HG02763 (cell line): ENCODE results near the gene ZNF791.
"Not testable (repeated sequence)": the region's sequence is repeated elsewhere in the genome, so short reads cannot be mapped to it uniquely, and the experiment has no call there.

Experiments used
- ATAC-seq: cut with Tn5 transposase; IDR thresholded peaks from one replicate; pipeline ENCODE4 v1.9.1; 2021; ENCODE audit warnings: mild to moderate bottlenecking, moderate library complexity; ENCODE audit not compliant: unreplicated experiment

ZNF791 gene

GRCh38 chr19:12610540-12611360 lies at the start of gene ZNF791, which contains the start of gene ZNF490:
Gene ZNF791, plus strand, starts transcription at chr19:12610920. Its CDS starts 160 bp downstream, at chr19:12611080.
Gene ZNF490, minus strand, starts transcription at chr19:12610813. Its CDS starts 133 bp downstream, at chr19:12610680.
- ATAC-seq = peak; percentile 76

- ATAC-seq = no peak
These were observed 46.6 kb upstream of the ZNF791 start for GRCh38 chr19:12564016-12564664.

- ATAC-seq = not testable (repeated sequence)
These were observed 44.3 kb upstream of the ZNF791 start for GRCh38 chr19:12566380-12566779.

- ATAC-seq = no peak
These were observed 42.8 kb upstream of the ZNF791 start for GRCh38 chr19:12567951-12568350.

DNA sequence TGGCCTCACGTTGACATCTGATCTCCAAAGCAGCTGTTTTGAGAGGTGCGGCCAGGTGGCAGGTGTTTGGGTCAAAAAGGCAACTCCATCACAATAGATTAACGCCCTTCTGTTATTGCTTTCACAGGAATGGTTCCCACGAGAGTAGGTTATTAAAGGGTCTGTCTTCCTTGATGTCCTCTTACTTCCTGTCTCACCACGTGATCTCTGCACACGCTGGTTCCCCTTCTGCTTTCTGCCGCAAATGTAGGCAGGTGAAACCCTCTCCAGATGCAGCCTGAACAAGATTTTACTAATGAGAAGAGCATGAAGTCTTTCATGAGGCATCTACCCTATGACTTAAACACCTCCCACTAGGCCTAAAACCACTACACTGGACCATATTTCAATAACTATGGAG lies 36.7 kb upstream of the ZNF791 start:
- no peak for ATAC-seq

DNA sequence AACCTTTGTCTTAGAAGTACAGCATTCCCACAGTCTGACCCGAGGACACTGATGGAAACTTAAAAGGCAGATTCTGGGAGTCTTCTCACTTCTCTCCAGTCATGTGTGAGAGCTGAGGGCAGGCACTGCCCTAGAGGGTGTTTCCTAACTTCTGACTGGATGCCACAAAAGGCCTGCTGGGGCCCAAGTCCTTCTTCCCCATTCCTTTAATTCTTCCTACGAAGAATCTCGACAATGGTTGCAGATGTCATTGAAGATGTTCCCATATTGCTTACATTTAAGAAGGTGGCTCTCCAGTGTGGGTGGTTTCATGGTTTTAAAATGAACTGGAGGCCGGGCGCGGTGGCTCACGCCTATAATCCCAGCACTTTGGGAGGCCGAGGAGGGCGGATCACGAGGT lies 32.1 kb upstream of the ZNF791 start:
- ATAC-seq = no peak

- no peak for ATAC-seq
These were observed 30.5 kb upstream of the ZNF791 start for GRCh38 chr19:12580180-12580694.

- ATAC-seq = no peak
These were observed 29.6 kb upstream of the ZNF791 start for GRCh38 chr19:12581100-12581499.

DNA sequence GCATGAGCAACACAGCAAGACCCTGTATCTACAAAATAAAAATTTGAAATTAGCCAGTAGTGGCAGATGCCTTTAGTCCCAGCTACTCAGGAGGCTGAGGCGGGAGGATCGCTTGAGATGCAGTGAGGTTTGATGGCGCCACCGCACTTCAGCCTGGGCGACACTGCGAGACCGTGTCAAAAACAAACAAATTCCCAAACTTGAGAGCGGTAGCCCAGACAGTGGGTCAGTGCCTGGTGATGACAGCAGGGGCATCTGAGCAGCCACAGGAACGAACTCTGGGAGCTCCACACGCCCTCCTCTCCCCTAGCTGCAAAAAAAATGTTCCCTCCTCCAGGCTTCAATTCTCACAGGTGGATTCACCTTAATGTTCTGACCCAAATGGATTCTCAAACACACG lies 14.2 kb upstream of the ZNF791 start:
- no peak for ATAC-seq

DNA sequence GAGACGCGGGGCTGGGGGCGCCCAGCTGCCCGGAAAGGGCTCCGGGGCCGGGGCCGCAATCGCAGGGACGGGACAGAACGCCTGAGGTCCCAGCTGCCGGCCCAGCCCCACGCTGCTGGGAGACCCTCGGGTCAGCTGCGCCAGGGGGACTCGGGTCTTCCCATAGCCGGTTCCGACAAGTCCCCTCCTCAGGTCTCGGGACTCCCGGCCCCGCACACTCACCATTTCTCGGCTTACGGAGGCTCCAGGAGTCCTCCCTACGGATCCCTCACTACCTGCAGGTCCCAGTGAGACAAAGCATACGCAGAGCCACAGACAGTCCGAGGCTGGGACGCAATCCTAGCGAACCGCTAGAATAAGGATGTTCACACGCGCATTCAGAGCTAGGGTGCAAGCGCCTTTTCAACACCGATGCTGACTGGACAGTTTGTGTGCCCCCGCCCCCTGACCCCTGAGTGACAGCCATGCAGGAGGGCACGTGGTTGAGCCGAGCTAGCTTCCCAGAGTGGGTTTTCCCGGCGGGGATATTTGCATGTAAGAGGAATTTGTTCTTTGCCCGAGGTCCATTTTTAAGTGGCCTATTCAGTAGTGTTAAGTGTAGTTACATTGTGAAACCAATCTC lies 13.7 kb upstream of the ZNF791 start:
- no peak for ATAC-seq

DNA sequence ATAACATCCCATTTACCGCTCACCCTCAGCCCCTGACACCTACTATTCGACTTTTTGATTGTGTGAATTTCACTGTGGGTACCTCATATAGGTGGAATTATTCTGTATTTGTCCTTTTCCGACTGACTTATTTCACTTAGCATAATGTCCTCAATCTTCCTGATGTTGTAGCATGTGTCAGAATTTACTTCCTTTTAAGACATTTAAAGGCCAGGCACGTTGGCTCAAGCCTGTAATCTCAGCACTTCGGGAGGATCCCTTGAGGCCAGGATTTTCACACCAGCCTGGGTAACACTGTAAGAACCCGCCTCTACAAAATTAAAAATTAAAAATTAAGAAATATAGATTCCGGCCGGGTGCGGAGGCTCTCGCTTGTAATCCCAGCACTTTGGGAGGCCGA lies 13.1 kb upstream of the ZNF791 start:
- no peak for ATAC-seq

- ATAC-seq = no peak
These were observed 7.0 kb upstream of the ZNF791 start for GRCh38 chr19:12603714-12604113.

DNA sequence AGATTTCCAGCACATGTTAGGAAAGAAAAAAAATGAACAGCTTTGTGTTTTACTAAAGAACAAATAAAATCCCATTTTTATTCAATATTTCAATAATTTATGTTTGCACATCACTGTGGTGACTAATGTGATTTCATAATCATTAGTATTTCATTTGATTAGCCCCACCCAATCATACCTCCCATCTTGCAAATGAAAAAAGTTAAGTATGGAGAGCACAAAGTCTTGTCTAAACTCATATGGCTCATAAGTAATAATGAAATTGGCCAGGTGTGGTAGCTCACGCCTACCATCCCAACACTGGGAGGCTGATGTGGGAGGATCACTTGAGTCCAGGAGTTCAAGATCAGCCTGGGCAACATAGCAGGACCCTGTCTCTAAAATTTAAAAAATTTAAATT lies 3.9 kb upstream of the ZNF791 start:
- ATAC-seq = no peak

GRCh38 chr19:12607631-12608030 lies 3.1 kb upstream of the ZNF791 start:
- ATAC-seq = no peak

DNA sequence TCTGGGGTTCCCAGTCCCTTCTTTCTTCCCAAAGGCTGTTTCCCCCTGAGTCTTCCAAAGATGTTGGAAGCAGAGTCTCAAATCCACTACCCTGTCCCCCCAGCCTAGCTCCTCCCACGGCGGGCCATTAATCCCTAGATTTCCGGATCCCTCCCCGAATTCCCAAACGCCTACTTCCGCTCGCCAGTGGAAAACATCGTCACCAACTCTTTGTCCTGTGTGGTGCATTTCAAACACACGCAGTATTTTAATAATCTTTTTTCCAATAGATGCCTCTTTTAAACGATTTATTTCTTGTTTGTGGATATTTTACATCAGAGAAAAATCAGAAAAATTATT lies 610 bp downstream of the ZNF791 start:
- ATAC-seq = no peak

- no peak for ATAC-seq
These were observed 6.9 kb downstream of the ZNF791 start for GRCh38 chr19:12617646-12618045.

DNA sequence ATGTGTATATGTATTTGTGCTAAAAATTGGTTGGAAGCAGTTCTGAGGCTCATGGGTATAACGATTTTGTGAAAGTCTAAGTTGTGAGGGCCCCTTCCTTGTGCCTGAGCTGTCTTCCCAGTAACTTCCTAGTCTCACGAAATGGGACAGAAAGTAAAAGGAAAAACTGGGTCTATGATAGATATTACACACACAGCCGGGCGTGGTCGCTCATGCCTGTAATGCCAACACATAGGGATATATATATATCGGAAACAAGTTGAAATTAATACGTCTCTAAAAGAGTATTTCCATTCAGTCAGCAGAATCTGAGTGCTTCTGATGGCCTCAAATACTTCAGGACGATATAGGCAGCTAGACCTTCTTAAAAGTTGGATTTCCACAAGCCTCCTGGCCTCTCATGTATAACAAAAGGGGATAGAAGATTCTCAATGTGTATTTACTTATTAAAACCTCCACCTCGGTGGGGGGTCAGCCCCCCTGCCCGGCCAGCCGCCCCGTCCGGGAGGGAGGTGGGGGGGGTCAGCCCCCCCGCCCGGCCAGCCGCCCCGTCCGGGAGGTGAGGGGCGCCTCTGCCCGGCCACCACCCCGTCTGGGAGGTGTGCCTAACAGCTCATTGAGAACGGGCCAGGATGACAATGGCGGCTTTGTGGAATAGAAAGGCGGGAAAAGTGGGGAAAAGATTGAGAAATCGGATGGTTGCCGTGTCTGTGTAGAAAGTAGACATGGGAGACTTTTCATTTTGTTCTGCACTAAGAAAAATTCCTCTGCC lies 10.7 kb downstream of the ZNF791 start:
- ATAC-seq = not testable (repeated sequence)

GRCh38 chr19:12623361-12624031 lies 12.8 kb downstream of the ZNF791 start:
- ATAC-seq = no peak

GRCh38 chr19:12626958-12627357 lies 16.2 kb downstream of the ZNF791 start:
- no peak for ATAC-seq
